ENCODE data around the gene UNC5C. TPM values are rescaled to one million over a fixed set of nuclear protein-coding genes. Genes with fewer than 3 reads are reported as not detected.

The UNC5C gene
- total and polyA plus RNA-seq, 10 of the 15 experiments (the other 5 are each of a cell fraction or from before 2014, with no cell fraction given) = 0.02 to 2.0 (median 0.15) TPM; not detected in 1

DNA sequence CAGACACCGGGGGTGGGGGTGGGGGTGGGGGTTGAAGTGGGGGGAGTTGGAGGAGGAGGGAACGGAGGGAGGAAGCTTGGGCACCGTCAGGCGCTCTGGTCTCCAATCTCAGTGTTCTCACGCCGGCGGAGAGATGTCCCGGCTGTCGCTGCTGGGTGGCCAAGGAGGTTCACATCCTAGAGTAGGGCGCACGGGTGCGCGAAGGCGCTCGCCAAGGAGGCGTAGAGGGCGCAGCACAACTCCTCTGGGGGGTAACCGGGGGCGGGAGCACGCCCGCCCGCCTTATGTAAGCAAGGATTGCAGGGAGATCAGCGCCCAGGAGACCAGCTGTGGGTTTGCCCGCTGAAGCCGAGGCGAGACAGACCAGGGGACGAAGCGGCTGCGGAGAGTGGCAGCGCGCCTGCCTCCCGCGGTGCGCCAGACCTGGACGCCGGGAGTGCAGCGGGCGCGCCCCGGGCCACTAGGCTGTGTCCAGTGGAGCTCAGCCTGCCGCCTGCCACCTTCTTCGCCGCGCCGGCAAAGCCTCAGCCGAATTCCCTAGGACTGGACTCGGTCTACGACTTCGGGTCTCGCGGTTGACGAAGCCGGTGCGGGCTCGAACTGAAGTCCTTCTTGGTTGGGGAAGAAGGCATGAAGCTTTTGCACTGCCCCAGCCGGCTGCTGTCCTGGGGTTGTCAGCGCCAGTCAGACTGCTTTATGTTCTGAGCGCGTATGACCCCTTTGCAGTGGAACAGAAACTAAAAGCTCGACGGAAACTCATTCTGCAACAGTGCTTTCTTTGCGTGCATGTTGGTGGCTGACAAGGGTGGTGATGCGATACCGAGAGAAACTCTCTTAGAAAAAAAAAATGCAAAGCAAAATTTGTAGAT, 707 bp upstream of the UNC5C start (continued):
- TF ChIP-seq FOXK2 (IDR thresholded peaks at IDR 0.05) (no peak), EZH2 (IDR thresholded peaks at IDR 0.05; ENCODE audit: borderline replicate concordance, control insufficient read depth, low read depth, low read length) (no peak), MYC (IDR thresholded peaks at IDR 0.05; ENCODE audit: insufficient read depth, insufficient read length, insufficient replicate concordance, low read length, severe bottlenecking) (no peak), NR2C2 (IDR thresholded peaks at IDR 0.05; ENCODE audit: borderline replicate concordance, control insufficient read depth, insufficient read length, low read depth) (no peak), SMAD1 (IDR thresholded peaks at IDR 0.05; ENCODE audit: low read depth, partially characterized antibody) (no peak), SIX5 (IDR thresholded peaks at IDR 0.05; ENCODE audit: low read depth, low read length, severe bottlenecking) (no peak), NFYB (IDR thresholded peaks at IDR 0.05; ENCODE audit: insufficient read depth, low read depth, low read length) (no peak), RFX5 (IDR thresholded peaks at IDR 0.05; ENCODE audit: low read depth, low read length) (no peak), RAD51 (IDR thresholded peaks at IDR 0.05) (no peak), TBL1XR1 (IDR thresholded peaks at IDR 0.05; ENCODE audit: low read depth, low read length) (peak; percentile 34; the same call in 1 of the 2 replicates), ASH2L (IDR thresholded peaks at IDR 0.05; ENCODE audit: borderline replicate concordance, low read depth) (no peak), BCL11A (IDR thresholded peaks at IDR 0.05; ENCODE audit: low read depth, low read length) (peak; percentile 76), WRNIP1 (IDR thresholded peaks at IDR 0.05; ENCODE audit: borderline replicate concordance, low read depth, low read length) (no peak), ESRRA (IDR thresholded peaks at IDR 0.05; ENCODE audit: low read length) (no peak), TCF3 (IDR thresholded peaks at IDR 0.05; ENCODE audit: borderline replicate concordance, insufficient read depth, low read depth, low read length) (no peak), FOS (IDR thresholded peaks at IDR 0.05; ENCODE audit: borderline replicate concordance, extremely low read depth, insufficient read length) (no peak), RB1 (IDR thresholded peaks at IDR 0.05; ENCODE audit: borderline replicate concordance) (no peak)
- TF ChIP-seq, protein P1, sequence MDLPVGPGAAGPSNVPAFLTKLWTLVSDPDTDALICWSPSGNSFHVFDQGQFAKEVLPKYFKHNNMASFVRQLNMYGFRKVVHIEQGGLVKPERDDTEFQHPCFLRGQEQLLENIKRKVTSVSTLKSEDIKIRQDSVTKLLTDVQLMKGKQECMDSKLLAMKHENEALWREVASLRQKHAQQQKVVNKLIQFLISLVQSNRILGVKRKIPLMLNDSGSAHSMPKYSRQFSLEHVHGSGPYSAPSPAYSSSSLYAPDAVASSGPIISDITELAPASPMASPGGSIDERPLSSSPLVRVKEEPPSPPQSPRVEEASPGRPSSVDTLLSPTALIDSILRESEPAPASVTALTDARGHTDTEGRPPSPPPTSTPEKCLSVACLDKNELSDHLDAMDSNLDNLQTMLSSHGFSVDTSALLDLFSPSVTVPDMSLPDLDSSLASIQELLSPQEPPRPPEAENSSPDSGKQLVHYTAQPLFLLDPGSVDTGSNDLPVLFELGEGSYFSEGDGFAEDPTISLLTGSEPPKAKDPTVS (IDR thresholded peaks at IDR 0.05; ENCODE audit: low read depth, low read length) = no peak
- TF ChIP-seq, protein P2, sequence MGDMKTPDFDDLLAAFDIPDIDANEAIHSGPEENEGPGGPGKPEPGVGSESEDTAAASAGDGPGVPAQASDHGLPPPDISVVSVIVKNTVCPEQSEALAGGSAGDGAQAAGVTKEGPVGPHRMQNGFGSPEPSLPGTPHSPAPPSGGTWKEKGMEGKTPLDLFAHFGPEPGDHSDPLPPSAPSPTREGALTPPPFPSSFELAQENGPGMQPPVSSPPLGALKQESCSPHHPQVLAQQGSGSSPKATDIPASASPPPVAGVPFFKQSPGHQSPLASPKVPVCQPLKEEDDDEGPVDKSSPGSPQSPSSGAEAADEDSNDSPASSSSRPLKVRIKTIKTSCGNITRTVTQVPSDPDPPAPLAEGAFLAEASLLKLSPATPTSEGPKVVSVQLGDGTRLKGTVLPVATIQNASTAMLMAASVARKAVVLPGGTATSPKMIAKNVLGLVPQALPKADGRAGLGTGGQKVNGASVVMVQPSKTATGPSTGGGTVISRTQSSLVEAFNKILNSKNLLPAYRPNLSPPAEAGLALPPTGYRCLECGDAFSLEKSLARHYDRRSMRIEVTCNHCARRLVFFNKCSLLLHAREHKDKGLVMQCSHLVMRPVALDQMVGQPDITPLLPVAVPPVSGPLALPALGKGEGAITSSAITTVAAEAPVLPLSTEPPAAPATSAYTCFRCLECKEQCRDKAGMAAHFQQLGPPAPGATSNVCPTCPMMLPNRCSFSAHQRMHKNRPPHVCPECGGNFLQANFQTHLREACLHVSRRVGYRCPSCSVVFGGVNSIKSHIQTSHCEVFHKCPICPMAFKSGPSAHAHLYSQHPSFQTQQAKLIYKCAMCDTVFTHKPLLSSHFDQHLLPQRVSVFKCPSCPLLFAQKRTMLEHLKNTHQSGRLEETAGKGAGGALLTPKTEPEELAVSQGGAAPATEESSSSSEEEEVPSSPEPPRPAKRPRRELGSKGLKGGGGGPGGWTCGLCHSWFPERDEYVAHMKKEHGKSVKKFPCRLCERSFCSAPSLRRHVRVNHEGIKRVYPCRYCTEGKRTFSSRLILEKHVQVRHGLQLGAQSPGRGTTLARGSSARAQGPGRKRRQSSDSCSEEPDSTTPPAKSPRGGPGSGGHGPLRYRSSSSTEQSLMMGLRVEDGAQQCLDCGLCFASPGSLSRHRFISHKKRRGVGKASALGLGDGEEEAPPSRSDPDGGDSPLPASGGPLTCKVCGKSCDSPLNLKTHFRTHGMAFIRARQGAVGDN (IDR thresholded peaks at IDR 0.05) = no peak
- TF ChIP-seq, protein P3, sequence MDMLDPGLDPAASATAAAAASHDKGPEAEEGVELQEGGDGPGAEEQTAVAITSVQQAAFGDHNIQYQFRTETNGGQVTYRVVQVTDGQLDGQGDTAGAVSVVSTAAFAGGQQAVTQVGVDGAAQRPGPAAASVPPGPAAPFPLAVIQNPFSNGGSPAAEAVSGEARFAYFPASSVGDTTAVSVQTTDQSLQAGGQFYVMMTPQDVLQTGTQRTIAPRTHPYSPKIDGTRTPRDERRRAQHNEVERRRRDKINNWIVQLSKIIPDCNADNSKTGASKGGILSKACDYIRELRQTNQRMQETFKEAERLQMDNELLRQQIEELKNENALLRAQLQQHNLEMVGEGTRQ (IDR thresholded peaks at IDR 0.05; ENCODE audit: borderline replicate concordance, low read depth, low read length) = no peak
- TF ChIP-seq, protein P4, sequence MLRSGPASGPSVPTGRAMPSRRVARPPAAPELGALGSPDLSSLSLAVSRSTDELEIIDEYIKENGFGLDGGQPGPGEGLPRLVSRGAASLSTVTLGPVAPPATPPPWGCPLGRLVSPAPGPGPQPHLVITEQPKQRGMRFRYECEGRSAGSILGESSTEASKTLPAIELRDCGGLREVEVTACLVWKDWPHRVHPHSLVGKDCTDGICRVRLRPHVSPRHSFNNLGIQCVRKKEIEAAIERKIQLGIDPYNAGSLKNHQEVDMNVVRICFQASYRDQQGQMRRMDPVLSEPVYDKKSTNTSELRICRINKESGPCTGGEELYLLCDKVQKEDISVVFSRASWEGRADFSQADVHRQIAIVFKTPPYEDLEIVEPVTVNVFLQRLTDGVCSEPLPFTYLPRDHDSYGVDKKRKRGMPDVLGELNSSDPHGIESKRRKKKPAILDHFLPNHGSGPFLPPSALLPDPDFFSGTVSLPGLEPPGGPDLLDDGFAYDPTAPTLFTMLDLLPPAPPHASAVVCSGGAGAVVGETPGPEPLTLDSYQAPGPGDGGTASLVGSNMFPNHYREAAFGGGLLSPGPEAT (IDR thresholded peaks at IDR 0.05; ENCODE audit: low read depth) = 0 out of 2 replicates have a peak, but pooled peaks have one; percentile 31

Measured in GM12878 (cell line).